ENCODE measurements around the gene DHCR7.

The DHCR7 gene

GRCh38 chr11:71391796-71392195 lies 56.4 kb downstream of the DHCR7 start:
- no peak for TF ChIP-seq CTCF (IDR thresholded peaks at IDR 0.05; ENCODE audit: extremely low read depth, insufficient read depth, missing control alignments)
- in situ Hi-C loops (cut with MboI; ENCODE audit: low pct_unique_long_range_greater_than_20kb, low sequenced_read_pairs, unreplicated experiment), result no loop called here

GRCh38 chr11:71391352-71391751 lies 56.8 kb downstream of the DHCR7 start:
- no peak for DNase-seq (ENCODE audit: low spot score)
- TF ChIP-seq CTCF (IDR thresholded peaks at IDR 0.05; ENCODE audit: extremely low read depth, insufficient read depth, missing control alignments), result no peak
- in situ Hi-C loops (cut with MboI; ENCODE audit: low pct_unique_long_range_greater_than_20kb, low sequenced_read_pairs, unreplicated experiment), result no loop called here

More at GRCh38 chr11:71391796-71392195, 56.4 kb downstream of the DHCR7 start:
- no peak for DNase-seq (ENCODE audit: low spot score)

- in situ Hi-C loops (cut with MboI; ENCODE audit: low pct_unique_long_range_greater_than_20kb, low sequenced_read_pairs, unreplicated experiment), result no loop called here
- no peak for TF ChIP-seq CTCF (IDR thresholded peaks at IDR 0.05; ENCODE audit: extremely low read depth, insufficient read depth, missing control alignments)
- DNase-seq (ENCODE audit: low spot score), result no peak
These were observed 59.5 kb downstream of the DHCR7 start for GRCh38 chr11:71388637-71389235.

- no peak for DNase-seq (ENCODE audit: low spot score)
- no peak for TF ChIP-seq CTCF (IDR thresholded peaks at IDR 0.05; ENCODE audit: extremely low read depth, insufficient read depth, missing control alignments)
- in situ Hi-C loops (cut with MboI; ENCODE audit: low pct_unique_long_range_greater_than_20kb, low sequenced_read_pairs, unreplicated experiment), result no loop called here
These were observed 60.2 kb downstream of the DHCR7 start for GRCh38 chr11:71387784-71388636.

GRCh38 chr11:71387200-71387599 lies 61.0 kb downstream of the DHCR7 start:
- in situ Hi-C loops (cut with MboI; ENCODE audit: low pct_unique_long_range_greater_than_20kb, low sequenced_read_pairs, unreplicated experiment), result no loop called here
- TF ChIP-seq CTCF (IDR thresholded peaks at IDR 0.05; ENCODE audit: extremely low read depth, insufficient read depth, missing control alignments), result no peak
- DNase-seq (ENCODE audit: low spot score), result no peak

- in situ Hi-C loops (cut with MboI; ENCODE audit: low pct_unique_long_range_greater_than_20kb, low sequenced_read_pairs, unreplicated experiment), result no loop called here
- no peak for TF ChIP-seq CTCF (IDR thresholded peaks at IDR 0.05; ENCODE audit: extremely low read depth, insufficient read depth, missing control alignments)
- DNase-seq (ENCODE audit: low spot score), result no peak
These were observed 62.0 kb downstream of the DHCR7 start for GRCh38 chr11:71386202-71386601.

Measured in GM13977 (cell line).